HL-60 (cell line): ENCODE data around the gene TOR2A.

Experiments
- CTCF ChIP-seq: IDR thresholded peaks from one replicate; pipeline ENCODE4 v1.5.1; 2011; ENCODE audit warnings: low read length, control low read depth, inconsistent platforms; ENCODE audit not compliant: insufficient read depth
- GABPA ChIP-seq: IDR thresholded peaks from 2 replicates; pipeline ENCODE4 v1.6.1; 2012; ENCODE audit warnings: low read depth

DNA sequence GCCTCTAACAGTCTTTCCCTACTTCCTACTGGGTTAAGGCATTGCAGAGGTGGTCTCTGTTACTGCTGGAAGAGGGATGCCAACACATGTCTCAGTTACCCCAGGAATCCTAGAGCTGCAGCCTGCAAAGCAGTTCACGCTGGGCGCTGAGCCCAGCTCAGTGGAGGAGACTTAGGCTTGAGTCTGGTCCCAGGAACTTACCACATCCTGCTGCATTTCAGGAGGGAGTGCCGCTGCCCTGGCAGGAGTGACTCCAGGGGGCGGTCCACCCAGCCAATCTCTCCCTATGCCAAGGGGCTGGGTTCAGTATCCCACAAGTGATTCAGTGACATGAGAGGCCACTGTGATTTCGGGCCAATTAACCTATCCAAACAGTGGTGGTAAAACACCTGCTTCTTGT, 11.7 kb downstream of the TOR2A start:
- TF ChIP-seq CTCF = no peak
- TF ChIP-seq GABPA = no peak
